ENCODE measurements around the gene SLC6A18.

The SLC6A18 gene

GRCh38 chr5:1187234-1187949 lies 37.8 kb upstream of the SLC6A18 start:
- DNase-seq: no peak

GRCh38 chr5:1187950-1188334 lies 37.2 kb upstream of the SLC6A18 start:
- DNase-seq: no peak

GRCh38 chr5:1188464-1188863 lies 36.7 kb upstream of the SLC6A18 start:
- DNase-seq: no peak

GRCh38 chr5:1189269-1189668 lies 35.9 kb upstream of the SLC6A18 start:
- DNase-seq: no peak

GRCh38 chr5:1190278-1190677 lies 34.9 kb upstream of the SLC6A18 start:
- no peak for DNase-seq

GRCh38 chr5:1190837-1191239 lies 34.3 kb upstream of the SLC6A18 start:
- DNase-seq: no peak

GRCh38 chr5:1192971-1193590 lies 32.1 kb upstream of the SLC6A18 start:
- DNase-seq: no peak

- DNase-seq: no peak
These were observed 31.6 kb upstream of the SLC6A18 start for GRCh38 chr5:1193591-1193985.

GRCh38 chr5:1194378-1194777 lies 30.8 kb upstream of the SLC6A18 start:
- no peak for DNase-seq

- no peak for DNase-seq
These were observed 29.7 kb upstream of the SLC6A18 start for GRCh38 chr5:1195439-1195838.

- DNase-seq: no peak
These were observed 29.3 kb upstream of the SLC6A18 start for GRCh38 chr5:1195916-1196315.

- no peak for DNase-seq
These were observed 28.6 kb upstream of the SLC6A18 start for GRCh38 chr5:1196562-1196961.

GRCh38 chr5:1197876-1198666 lies 27.1 kb upstream of the SLC6A18 start:
- no peak for DNase-seq

GRCh38 chr5:1199340-1199648 lies 25.9 kb upstream of the SLC6A18 start:
- no peak for DNase-seq

- no peak for DNase-seq
These were observed 25.3 kb upstream of the SLC6A18 start for GRCh38 chr5:1199649-1200494.

- DNase-seq: no peak
These were observed 24.5 kb upstream of the SLC6A18 start for GRCh38 chr5:1200495-1201326.

- DNase-seq: no peak
These were observed 23.7 kb upstream of the SLC6A18 start, which contains the start of gene SLC6A19 for GRCh38 chr5:1201327-1202025. TSS of gene SLC6A19 (plus strand) at chr5:1201595. CDS start at chr5:1201651, 56 bp downstream.

GRCh38 chr5:1202026-1202797 lies 23.0 kb upstream of the SLC6A18 start:
- DNase-seq: no peak

- no peak for DNase-seq
These were observed 22.4 kb upstream of the SLC6A18 start for GRCh38 chr5:1202798-1203185.

- no peak for DNase-seq
These were observed 21.7 kb upstream of the SLC6A18 start for GRCh38 chr5:1203311-1203967.
